Measurements from ENCODE around the gene ASXL1.

Gene ASXL1

GRCh38 chr20:32415494-32415893 is 57.4 kb downstream of the ASXL1 start (continued):
- TF ChIP-seq, protein P1, sequence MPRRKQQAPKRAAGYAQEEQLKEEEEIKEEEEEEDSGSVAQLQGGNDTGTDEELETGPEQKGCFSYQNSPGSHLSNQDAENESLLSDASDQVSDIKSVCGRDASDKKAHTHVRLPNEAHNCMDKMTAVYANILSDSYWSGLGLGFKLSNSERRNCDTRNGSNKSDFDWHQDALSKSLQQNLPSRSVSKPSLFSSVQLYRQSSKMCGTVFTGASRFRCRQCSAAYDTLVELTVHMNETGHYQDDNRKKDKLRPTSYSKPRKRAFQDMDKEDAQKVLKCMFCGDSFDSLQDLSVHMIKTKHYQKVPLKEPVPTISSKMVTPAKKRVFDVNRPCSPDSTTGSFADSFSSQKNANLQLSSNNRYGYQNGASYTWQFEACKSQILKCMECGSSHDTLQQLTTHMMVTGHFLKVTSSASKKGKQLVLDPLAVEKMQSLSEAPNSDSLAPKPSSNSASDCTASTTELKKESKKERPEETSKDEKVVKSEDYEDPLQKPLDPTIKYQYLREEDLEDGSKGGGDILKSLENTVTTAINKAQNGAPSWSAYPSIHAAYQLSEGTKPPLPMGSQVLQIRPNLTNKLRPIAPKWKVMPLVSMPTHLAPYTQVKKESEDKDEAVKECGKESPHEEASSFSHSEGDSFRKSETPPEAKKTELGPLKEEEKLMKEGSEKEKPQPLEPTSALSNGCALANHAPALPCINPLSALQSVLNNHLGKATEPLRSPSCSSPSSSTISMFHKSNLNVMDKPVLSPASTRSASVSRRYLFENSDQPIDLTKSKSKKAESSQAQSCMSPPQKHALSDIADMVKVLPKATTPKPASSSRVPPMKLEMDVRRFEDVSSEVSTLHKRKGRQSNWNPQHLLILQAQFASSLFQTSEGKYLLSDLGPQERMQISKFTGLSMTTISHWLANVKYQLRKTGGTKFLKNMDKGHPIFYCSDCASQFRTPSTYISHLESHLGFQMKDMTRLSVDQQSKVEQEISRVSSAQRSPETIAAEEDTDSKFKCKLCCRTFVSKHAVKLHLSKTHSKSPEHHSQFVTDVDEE (CRISPR knock-in tag; IDR thresholded peaks at IDR 0.05) = no peak
- TF ChIP-seq CSRNP3 (CRISPR knock-in tag; IDR thresholded peaks at IDR 0.05) = no peak
- no peak for TF ChIP-seq TCF4 (CRISPR knock-in tag; IDR thresholded peaks at IDR 0.05; ENCODE audit: borderline replicate concordance)
- TF ChIP-seq RARB (CRISPR knock-in tag; IDR thresholded peaks at IDR 0.05) = no peak
- TF ChIP-seq, protein P2, sequence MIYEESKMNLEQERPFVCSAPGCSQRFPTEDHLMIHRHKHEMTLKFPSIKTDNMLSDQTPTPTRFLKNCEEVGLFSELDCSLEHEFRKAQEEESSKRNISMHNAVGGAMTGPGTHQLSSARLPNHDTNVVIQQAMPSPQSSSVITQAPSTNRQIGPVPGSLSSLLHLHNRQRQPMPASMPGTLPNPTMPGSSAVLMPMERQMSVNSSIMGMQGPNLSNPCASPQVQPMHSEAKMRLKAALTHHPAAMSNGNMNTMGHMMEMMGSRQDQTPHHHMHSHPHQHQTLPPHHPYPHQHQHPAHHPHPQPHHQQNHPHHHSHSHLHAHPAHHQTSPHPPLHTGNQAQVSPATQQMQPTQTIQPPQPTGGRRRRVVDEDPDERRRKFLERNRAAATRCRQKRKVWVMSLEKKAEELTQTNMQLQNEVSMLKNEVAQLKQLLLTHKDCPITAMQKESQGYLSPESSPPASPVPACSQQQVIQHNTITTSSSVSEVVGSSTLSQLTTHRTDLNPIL (CRISPR knock-in tag; IDR thresholded peaks at IDR 0.05; ENCODE audit: low read depth) = no peak
- no peak for TF ChIP-seq ZC3H10 (CRISPR knock-in tag; IDR thresholded peaks at IDR 0.05)
- no peak for TF ChIP-seq TOX (CRISPR knock-in tag; IDR thresholded peaks at IDR 0.05; ENCODE audit: borderline replicate concordance)
- TF ChIP-seq OSR1 (CRISPR knock-in tag; IDR thresholded peaks at IDR 0.05) = no peak
- no peak for TF ChIP-seq ZNF565 (CRISPR knock-in tag; conservative IDR thresholded peaks at IDR 0.05; ENCODE audit: low read depth)
- TF ChIP-seq SNAI2 (CRISPR knock-in tag; IDR thresholded peaks at IDR 0.05) = no peak
- no peak for TF ChIP-seq ARNTL (CRISPR knock-in tag; IDR thresholded peaks at IDR 0.05; ENCODE audit: borderline replicate concordance, low read depth)
- TF ChIP-seq ZNF70 (CRISPR knock-in tag; IDR thresholded peaks at IDR 0.05) = no peak
- TF ChIP-seq ESRRG (CRISPR knock-in tag; IDR thresholded peaks at IDR 0.05) = no peak

GRCh38 chr20:32416206-32416605 is 58.1 kb downstream of the ASXL1 start:
- TF ChIP-seq ZNF8 (CRISPR knock-in tag; IDR thresholded peaks at IDR 0.05) (no peak), PPARA (CRISPR knock-in tag; IDR thresholded peaks at IDR 0.05; ENCODE audit: borderline replicate concordance) (no peak)
- ATAC-seq = no peak

- TF ChIP-seq ZNF8 (CRISPR knock-in tag; IDR thresholded peaks at IDR 0.05) (no peak), OSR1 (CRISPR knock-in tag; IDR thresholded peaks at IDR 0.05) (no peak), ESRRG (CRISPR knock-in tag; IDR thresholded peaks at IDR 0.05) (no peak), ZFP30 (CRISPR knock-in tag; IDR thresholded peaks at IDR 0.05) (no peak)
Measured at GRCh38 chr20:32418376-32418775, 60.2 kb downstream of the ASXL1 start.

GRCh38 chr20:32421290-32421689 is 63.2 kb downstream of the ASXL1 start:
- ATAC-seq = no peak
- TF ChIP-seq ZFP3 (CRISPR knock-in tag; IDR thresholded peaks at IDR 0.05) = no peak
- TF ChIP-seq OSR1 (CRISPR knock-in tag; IDR thresholded peaks at IDR 0.05) = no peak
- no peak for TF ChIP-seq PATZ1 (CRISPR knock-in tag; IDR thresholded peaks at IDR 0.05; ENCODE audit: borderline replicate concordance)
- no peak for TF ChIP-seq ESRRG (CRISPR knock-in tag; IDR thresholded peaks at IDR 0.05)
- TF ChIP-seq ZFP30 (CRISPR knock-in tag; IDR thresholded peaks at IDR 0.05) = no peak
- TF ChIP-seq, protein P3, sequence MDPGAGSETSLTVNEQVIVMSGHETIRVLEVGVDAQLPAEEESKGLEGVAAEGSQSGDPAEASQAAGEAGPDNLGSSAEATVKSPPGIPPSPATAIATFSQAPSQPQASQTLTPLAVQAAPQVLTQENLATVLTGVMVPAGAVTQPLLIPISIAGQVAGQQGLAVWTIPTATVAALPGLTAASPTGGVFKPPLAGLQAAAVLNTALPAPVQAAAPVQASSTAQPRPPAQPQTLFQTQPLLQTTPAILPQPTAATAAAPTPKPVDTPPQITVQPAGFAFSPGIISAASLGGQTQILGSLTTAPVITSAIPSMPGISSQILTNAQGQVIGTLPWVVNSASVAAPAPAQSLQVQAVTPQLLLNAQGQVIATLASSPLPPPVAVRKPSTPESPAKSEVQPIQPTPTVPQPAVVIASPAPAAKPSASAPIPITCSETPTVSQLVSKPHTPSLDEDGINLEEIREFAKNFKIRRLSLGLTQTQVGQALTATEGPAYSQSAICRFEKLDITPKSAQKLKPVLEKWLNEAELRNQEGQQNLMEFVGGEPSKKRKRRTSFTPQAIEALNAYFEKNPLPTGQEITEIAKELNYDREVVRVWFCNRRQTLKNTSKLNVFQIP (CRISPR knock-in tag; IDR thresholded peaks at IDR 0.05; ENCODE audit: borderline replicate concordance, low read depth) = no peak
- no peak for TF ChIP-seq SNAI2 (CRISPR knock-in tag; IDR thresholded peaks at IDR 0.05)
- no peak for TF ChIP-seq ZC3H10 (CRISPR knock-in tag; IDR thresholded peaks at IDR 0.05)
- TF ChIP-seq CSRNP3 (CRISPR knock-in tag; IDR thresholded peaks at IDR 0.05) = no peak
- TF ChIP-seq, protein P1 (CRISPR knock-in tag; IDR thresholded peaks at IDR 0.05) = no peak
- no peak for TF ChIP-seq TOX (CRISPR knock-in tag; IDR thresholded peaks at IDR 0.05; ENCODE audit: borderline replicate concordance)
- TF ChIP-seq, protein P2 (CRISPR knock-in tag; IDR thresholded peaks at IDR 0.05; ENCODE audit: low read depth) = no peak
- no peak for TF ChIP-seq PPARA (CRISPR knock-in tag; IDR thresholded peaks at IDR 0.05; ENCODE audit: borderline replicate concordance)
- TF ChIP-seq ZNF8 (CRISPR knock-in tag; IDR thresholded peaks at IDR 0.05) = no peak
- no peak for TF ChIP-seq ISL1 (CRISPR knock-in tag; IDR thresholded peaks at IDR 0.05)

More at GRCh38 chr20:32418376-32418775, 60.2 kb downstream of the ASXL1 start:
- ATAC-seq = no peak
